ENCODE results near the gene RYR1. TPM values are rescaled to one million over a fixed set of nuclear protein-coding genes. Genes with fewer than 3 reads are reported as not detected.
"Not testable (repeated sequence)": the region's sequence is repeated elsewhere in the genome, so short reads cannot be mapped to it uniquely, and the experiment has no call there.

RYR1 gene
- total RNA-seq, 1 donor from 2014 or later: 0.12 TPM

DNA sequence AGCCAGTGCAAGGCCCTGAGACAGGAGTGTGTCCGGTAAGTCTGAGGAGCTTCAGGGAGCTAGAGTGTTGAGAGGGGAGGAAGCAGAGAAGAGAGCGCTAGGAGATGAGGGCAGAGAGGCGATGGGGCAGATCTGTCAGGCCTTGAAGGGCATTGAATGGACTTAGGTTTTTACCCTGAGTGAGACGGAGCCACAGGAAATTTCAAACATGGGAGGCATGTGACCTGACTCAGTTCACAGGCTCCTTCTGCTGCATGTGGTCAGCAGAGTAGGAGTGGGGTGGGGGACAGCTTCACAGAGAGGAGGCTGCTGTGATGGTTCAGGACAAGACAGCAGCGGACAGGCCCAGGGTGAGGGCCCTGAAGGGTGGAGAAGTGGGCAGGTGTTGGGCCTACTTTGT lies 33.1 kb upstream of the RYR1 start:
- no peak overlapping the region for H3K4me3 ChIP-seq (ENCODE audit: low read depth, low read length)
- TF ChIP-seq, protein P1, sequence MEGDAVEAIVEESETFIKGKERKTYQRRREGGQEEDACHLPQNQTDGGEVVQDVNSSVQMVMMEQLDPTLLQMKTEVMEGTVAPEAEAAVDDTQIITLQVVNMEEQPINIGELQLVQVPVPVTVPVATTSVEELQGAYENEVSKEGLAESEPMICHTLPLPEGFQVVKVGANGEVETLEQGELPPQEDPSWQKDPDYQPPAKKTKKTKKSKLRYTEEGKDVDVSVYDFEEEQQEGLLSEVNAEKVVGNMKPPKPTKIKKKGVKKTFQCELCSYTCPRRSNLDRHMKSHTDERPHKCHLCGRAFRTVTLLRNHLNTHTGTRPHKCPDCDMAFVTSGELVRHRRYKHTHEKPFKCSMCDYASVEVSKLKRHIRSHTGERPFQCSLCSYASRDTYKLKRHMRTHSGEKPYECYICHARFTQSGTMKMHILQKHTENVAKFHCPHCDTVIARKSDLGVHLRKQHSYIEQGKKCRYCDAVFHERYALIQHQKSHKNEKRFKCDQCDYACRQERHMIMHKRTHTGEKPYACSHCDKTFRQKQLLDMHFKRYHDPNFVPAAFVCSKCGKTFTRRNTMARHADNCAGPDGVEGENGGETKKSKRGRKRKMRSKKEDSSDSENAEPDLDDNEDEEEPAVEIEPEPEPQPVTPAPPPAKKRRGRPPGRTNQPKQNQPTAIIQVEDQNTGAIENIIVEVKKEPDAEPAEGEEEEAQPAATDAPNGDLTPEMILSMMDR (conservative IDR thresholded peaks at IDR 0.05; ENCODE audit: low read depth, low read length): no peak
- DNase-seq (ENCODE audit: low read depth): no peak

DNA sequence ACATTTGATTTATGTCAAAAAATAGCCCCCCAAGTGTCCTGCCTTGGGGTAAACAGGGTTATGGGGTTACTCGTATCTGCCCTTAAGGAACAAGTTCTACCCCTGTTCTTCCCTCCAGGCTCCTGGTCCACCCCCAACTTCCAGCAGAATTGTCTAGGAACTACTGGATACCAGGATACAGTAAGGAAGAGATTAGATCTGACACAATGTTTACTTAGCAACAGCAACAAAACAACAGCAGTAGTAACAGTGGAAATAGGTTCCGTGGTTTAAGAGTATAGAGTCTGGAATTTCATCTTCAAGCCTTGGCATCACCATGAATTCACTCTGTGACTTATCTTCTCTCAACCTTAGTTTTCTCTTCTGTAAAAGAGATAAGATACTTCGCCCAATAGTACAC lies 32.3 kb upstream of the RYR1 start:
- no peak overlapping the region for H3K4me3 ChIP-seq (ENCODE audit: low read depth, low read length)
- TF ChIP-seq, protein P1 (conservative IDR thresholded peaks at IDR 0.05; ENCODE audit: low read depth, low read length): no peak
- DNase-seq (ENCODE audit: low read depth): no peak

DNA sequence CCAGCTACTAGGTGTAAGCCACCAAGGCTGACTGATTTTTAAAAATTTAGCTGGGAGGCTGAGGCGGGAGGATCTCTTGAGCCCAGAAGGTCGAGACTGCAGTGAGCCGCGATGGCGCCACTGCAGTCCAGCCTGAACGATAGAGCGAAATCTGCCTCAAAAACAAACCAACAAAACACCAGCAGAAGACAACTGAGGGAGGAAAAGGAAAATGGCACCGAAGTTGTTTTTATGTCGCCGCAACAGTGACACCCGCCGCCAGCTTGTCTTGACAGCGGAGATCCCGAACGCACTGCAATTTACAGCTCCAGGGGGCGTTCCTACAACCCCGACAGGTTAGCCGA lies 30.9 kb upstream of the RYR1 start:
- TF ChIP-seq, protein P1 (conservative IDR thresholded peaks at IDR 0.05; ENCODE audit: low read depth, low read length): no peak
- no peak for DNase-seq (ENCODE audit: low read depth)
- peak overlapping the region; percentile 43 for H3K4me3 ChIP-seq (ENCODE audit: low read depth, low read length)

DNA sequence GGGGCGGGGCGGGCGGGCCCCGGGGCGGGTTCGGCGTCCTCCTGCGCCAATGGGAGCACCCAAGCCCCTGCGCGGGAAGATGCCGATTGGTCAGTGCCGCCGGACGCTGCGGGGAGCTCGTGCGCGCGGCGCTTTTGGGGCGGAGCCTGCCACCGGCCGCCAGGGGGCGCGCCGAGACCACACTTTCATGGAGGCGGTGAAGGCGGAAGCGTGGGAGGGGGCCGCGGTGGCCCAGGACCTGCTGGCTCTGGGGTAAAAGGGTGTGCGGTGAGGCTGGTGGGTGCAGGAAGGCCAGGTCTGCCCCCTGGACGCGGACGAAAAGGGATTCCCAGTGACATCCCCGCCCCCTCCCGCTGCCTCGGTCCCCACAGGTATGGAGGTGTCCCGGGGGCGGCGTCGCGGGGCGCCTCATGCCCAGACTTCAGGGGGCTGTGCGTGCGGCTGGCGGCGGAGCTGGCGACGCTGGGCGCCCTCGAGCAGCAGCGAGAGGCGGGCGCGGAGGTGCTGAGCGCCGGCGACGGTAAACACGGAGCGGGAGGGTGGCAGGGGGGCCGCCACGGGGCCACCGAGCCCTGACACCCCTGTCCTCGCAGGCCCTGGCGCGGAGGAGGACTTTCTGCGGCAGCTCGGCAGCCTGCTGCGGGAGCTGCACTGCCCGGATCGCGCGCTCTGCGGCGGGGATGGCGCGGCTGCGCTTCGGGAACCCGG lies 30.4 kb upstream of the RYR1 start, which contains the start of gene FAM98C:
TSS of gene FAM98C (plus strand) at position 127 of the 708 bp plus-strand sequence. CDS start at position 188, 61 bp downstream.
- TF ChIP-seq, protein P1 (conservative IDR thresholded peaks at IDR 0.05; ENCODE audit: low read depth, low read length): peak; percentile 81
- peak; percentile 42 for DNase-seq (ENCODE audit: low read depth)
- H3K4me3 ChIP-seq (ENCODE audit: low read depth, low read length): peak within 1 kb of the TSS; percentile 92

DNA sequence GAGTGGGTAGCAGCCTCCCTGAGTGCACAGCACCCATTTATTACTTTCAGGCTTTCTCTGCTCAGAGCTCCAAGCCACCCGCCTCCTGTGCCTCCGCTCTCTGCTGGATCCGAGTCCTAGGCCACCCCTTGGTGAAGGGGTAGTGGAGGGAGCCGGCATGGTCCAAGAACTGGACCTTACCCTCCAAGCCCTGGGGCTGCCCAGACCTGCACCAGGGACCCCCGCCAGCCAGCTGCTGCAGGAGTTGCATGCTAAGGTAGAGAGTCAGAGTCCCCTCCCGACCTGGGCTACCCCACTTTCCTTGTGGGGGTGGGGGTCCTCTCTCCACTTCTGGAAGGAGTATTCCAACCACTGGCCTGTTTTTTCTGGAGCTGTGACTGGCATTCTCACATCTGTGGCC lies 28.6 kb upstream of the RYR1 start:
- no peak for DNase-seq (ENCODE audit: low read depth)
- TF ChIP-seq, protein P1 (conservative IDR thresholded peaks at IDR 0.05; ENCODE audit: low read depth, low read length): no peak
- H3K4me3 ChIP-seq (ENCODE audit: low read depth, low read length): no peak overlapping the region

DNA sequence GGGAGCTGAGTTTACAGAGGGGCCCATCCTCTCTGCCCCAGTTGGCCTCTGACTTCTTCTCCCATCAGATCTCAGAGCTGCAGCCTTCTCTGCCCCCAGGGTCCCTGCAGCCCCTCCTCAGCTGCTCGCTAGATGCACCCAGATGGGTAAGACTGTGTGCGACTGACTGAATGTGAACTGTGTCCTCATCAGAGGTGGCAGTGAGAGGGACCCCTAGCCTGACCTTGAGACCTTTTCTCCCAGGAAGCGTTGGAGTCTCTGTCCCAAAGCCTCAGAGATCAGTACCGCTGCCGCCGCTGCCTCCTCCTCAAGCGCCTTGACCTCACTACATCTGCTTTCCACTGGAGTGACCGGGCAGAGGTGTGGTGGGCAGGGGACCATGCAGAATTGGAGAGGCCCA lies 28.2 kb upstream of the RYR1 start:
- DNase-seq (ENCODE audit: low read depth): no peak
- TF ChIP-seq, protein P1 (conservative IDR thresholded peaks at IDR 0.05; ENCODE audit: low read depth, low read length): no peak
- no peak overlapping the region for H3K4me3 ChIP-seq (ENCODE audit: low read depth, low read length)

DNA sequence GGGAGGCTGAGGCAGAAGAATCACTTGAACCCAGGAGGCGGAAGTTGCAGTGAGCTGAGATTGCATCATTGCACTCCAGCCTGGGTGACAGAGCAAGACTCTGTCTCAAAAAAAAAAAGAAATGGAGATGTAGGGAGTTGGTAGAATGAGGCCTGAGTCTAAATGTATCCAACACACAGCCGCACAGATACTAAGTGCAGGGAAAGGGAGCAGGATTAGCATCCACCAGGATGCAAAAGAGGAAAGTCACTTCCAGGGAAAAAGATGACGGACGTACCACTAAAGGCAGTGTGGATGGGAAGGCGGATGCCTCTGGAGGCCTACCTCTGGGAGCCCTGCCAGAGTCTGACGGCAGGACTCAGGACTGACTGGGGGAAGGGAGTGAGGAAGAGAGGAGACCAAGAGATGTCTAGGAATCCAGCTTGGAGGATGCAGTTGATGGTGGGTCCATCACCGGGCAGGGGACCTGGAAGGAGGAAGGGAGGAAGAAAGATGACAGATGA lies 23.8 kb upstream of the RYR1 start:
- no peak overlapping the region for H3K4me3 ChIP-seq (ENCODE audit: low read depth, low read length)
- no peak for DNase-seq (ENCODE audit: low read depth)
- TF ChIP-seq, protein P1 (conservative IDR thresholded peaks at IDR 0.05; ENCODE audit: low read depth, low read length): no peak

DNA sequence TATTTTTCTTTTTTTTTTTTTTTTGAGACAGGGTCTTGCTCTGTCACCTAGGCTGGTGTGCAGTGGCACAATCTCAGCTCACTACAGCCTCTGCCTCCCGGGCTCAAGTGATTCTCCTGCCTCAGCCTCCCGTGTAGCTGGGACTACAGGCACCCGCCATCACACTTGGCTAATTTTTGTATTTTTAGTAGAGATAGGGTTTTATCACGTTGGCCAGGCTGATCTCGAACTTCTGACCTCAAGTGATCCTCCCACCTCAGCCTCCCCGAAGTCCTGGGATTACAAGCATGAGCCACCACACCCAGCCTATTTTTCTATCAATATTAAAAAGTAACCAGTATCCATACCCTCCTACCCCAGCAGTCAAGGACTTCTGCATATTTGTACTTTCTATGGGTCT lies 23.1 kb upstream of the RYR1 start:
- H3K4me3 ChIP-seq (ENCODE audit: low read depth, low read length); DNase-seq (ENCODE audit: low read depth): not testable (repeated sequence)

Measured in epithelial cell of proximal tubule (primary cell).